ENCODE data around the gene SYT17. TPM values are rescaled to one million over a fixed set of nuclear protein-coding genes. Genes with fewer than 3 reads are reported as not detected.

Gene SYT17
- polyA plus RNA-seq (ENCODE audit: low read depth in 6 of 6): 10 to 100 TPM; 23.6 to 51.9 (median 33.1) TPM

GRCh38 chr16:19167710-19168370, at the start of gene SYT17:
TSS of gene SYT17 (plus strand) at chr16:19168240. CDS start at chr16:19168647, 407 bp downstream.
- Mint-ChIP-seq H3K4me3 (peak within 1 kb of the TSS; percentile 65 to 95 (median 84)), H3K27me3 (peaks cover 6 to 17% (median 8%) of the 10 kb centered on the region in 3 donors), H3K27ac (peak within 1 kb of the TSS in 3 of 6 donors; percentile 38 to 83 (median 47)), H3K9me3 (peaks cover 3 to 9% (median 8%) of the 10 kb centered on the region in 7 donors), H3K36me3 (peaks cover 5 to 7% of the 10 kb centered on the region in 2 donors), H3K4me1 (peaks cover 0 to 33% (median 7%) of the 10 kb centered on the region in 3 donors)
- ATAC-seq (ENCODE audit: low read depth in 2 of 2) (peak; percentile 88 to 90), DNase-seq (peak; percentile 69)

GRCh38 chr16:19118938-19119431, 49.1 kb upstream of the SYT17 start:
- no peaks in the 10 kb centered on the region for H3K36me3 Mint-ChIP-seq
- no peak for ATAC-seq (ENCODE audit: low read depth in 2 of 2)
- H3K27me3 Mint-ChIP-seq: peaks cover 0 to 27% (median 14%) of the 10 kb centered on the region in 3 donors
- H3K4me3 Mint-ChIP-seq: peak overlapping the region; percentile 56 to 88 (median 80)
- H3K27ac Mint-ChIP-seq: peak overlapping the region in 5 of 6 donors; percentile 16 to 74 (median 62)
- peaks cover 14 to 19% (median 17%) of the 10 kb centered on the region in 3 donors for H3K4me1 Mint-ChIP-seq
- DNase-seq: no peak
- no peaks in the 10 kb centered on the region for H3K9me3 Mint-ChIP-seq

- Mint-ChIP-seq H3K36me3 (no peaks in the 10 kb centered on the region), H3K27ac (peak overlapping the region in 2 of 6 donors; percentile 37 to 74), H3K27me3 (peaks cover 0 to 27% (median 12%) of the 10 kb centered on the region in 3 donors), H3K4me3 (peak overlapping the region in 3 of 8 donors; percentile 16 to 83 (median 75)), H3K9me3 (no peaks in the 10 kb centered on the region), H3K4me1 (peaks cover 14 to 19% (median 17%) of the 10 kb centered on the region in 3 donors)
- DNase-seq (no peak), ATAC-seq (ENCODE audit: low read depth in 2 of 2) (no peak)
Measured at GRCh38 chr16:19119564-19119963, 48.5 kb upstream of the SYT17 start.

- H3K4me1 Mint-ChIP-seq: peaks cover 5 to 6% (median 6%) of the 10 kb centered on the region in 3 donors
- DNase-seq (no peak), ATAC-seq (ENCODE audit: low read depth in 2 of 2) (no peak)
- H3K36me3 Mint-ChIP-seq: no peaks in the 10 kb centered on the region
- H3K4me3 Mint-ChIP-seq: no peak overlapping the region
- H3K27ac Mint-ChIP-seq: peak overlapping the region in 1 of 6 donors; percentile 65
- peaks cover 0 to 3% (median 0%) of the 10 kb centered on the region in 7 donors for H3K9me3 Mint-ChIP-seq
- H3K27me3 Mint-ChIP-seq: peaks cover 0 to 11% (median 0%) of the 10 kb centered on the region in 3 donors
Measured at GRCh38 chr16:19123535-19124178, 44.4 kb upstream of the SYT17 start.

GRCh38 chr16:19126300-19126699, 41.7 kb upstream of the SYT17 start:
- H3K27me3 Mint-ChIP-seq: peaks cover 0 to 6% (median 0%) of the 10 kb centered on the region in 3 donors
- no peak for ATAC-seq (ENCODE audit: low read depth in 2 of 2)

GRCh38 chr16:19127205-19127604, 40.8 kb upstream of the SYT17 start:
- Mint-ChIP-seq H3K36me3 (no peaks in the 10 kb centered on the region), H3K9me3 (peaks cover 0 to 3% (median 0%) of the 10 kb centered on the region in 7 donors), H3K4me3 (no peak overlapping the region), H3K27me3 (peaks cover 0 to 6% (median 0%) of the 10 kb centered on the region in 3 donors), H3K4me1 (peaks cover 11 to 21% (median 12%) of the 10 kb centered on the region in 3 donors), H3K27ac (peak overlapping the region in 1 of 6 donors; percentile 51)
- ATAC-seq (ENCODE audit: low read depth in 2 of 2) (no peak), DNase-seq (no peak)

More at GRCh38 chr16:19126300-19126699, 41.7 kb upstream of the SYT17 start:
- peaks cover 0 to 3% (median 0%) of the 10 kb centered on the region in 7 donors for H3K9me3 Mint-ChIP-seq
- no peak for DNase-seq
- no peak overlapping the region for H3K4me3 Mint-ChIP-seq
- peaks cover 8 to 13% (median 9%) of the 10 kb centered on the region in 3 donors for H3K4me1 Mint-ChIP-seq
- no peaks in the 10 kb centered on the region for H3K36me3 Mint-ChIP-seq
- no peak overlapping the region for H3K27ac Mint-ChIP-seq

- Mint-ChIP-seq H3K36me3 (no peaks in the 10 kb centered on the region), H3K4me3 (no peak overlapping the region), H3K27ac (peak overlapping the region in 1 of 6 donors; percentile 51), H3K9me3 (peaks cover 0 to 3% (median 0%) of the 10 kb centered on the region in 7 donors), H3K27me3 (peaks cover 0 to 2% (median 0%) of the 10 kb centered on the region in 3 donors), H3K4me1 (peaks cover 11 to 23% (median 12%) of the 10 kb centered on the region in 3 donors)
- ATAC-seq (ENCODE audit: low read depth in 2 of 2) (no peak), DNase-seq (no peak)
Measured at GRCh38 chr16:19127674-19128131, 40.3 kb upstream of the SYT17 start.

GRCh38 chr16:19128454-19129200, 39.4 kb upstream of the SYT17 start:
- Mint-ChIP-seq H3K27ac (no peak overlapping the region), H3K27me3 (no peaks in the 10 kb centered on the region), H3K4me3 (no peak overlapping the region), H3K9me3 (peaks cover 0 to 3% (median 0%) of the 10 kb centered on the region in 7 donors), H3K36me3 (no peaks in the 10 kb centered on the region), H3K4me1 (peaks cover 11 to 31% (median 12%) of the 10 kb centered on the region in 3 donors)
- no peak for ATAC-seq (ENCODE audit: low read depth in 2 of 2)
- DNase-seq: no peak

- Mint-ChIP-seq H3K4me3 (peak overlapping the region in 3 of 8 donors; percentile 29 to 52 (median 40)), H3K27me3 (no peaks in the 10 kb centered on the region), H3K4me1 (peaks cover 11 to 31% (median 12%) of the 10 kb centered on the region in 3 donors), H3K36me3 (no peaks in the 10 kb centered on the region), H3K9me3 (no peaks in the 10 kb centered on the region), H3K27ac (peak overlapping the region in 2 of 6 donors; percentile 26 to 40)
- no peak for ATAC-seq (ENCODE audit: low read depth in 2 of 2)
- DNase-seq: no peak
Measured at GRCh38 chr16:19130385-19130784, 37.7 kb upstream of the SYT17 start.

- DNase-seq (no peak), ATAC-seq (ENCODE audit: low read depth in 2 of 2) (no peak)
- no peaks in the 10 kb centered on the region for H3K9me3 Mint-ChIP-seq
- peak overlapping the region in 4 of 8 donors; percentile 29 to 73 (median 46) for H3K4me3 Mint-ChIP-seq
- peaks cover 11 to 31% (median 12%) of the 10 kb centered on the region in 3 donors for H3K4me1 Mint-ChIP-seq
- peak overlapping the region in 2 of 6 donors; percentile 0 to 26 for H3K27ac Mint-ChIP-seq
- H3K27me3 Mint-ChIP-seq: peaks cover 0 to 2% (median 0%) of the 10 kb centered on the region in 3 donors
- H3K36me3 Mint-ChIP-seq: no peaks in the 10 kb centered on the region
Measured at GRCh38 chr16:19130852-19131824, 36.9 kb upstream of the SYT17 start.

- Mint-ChIP-seq H3K27ac (no peak overlapping the region), H3K27me3 (peaks cover 0 to 7% (median 3%) of the 10 kb centered on the region in 3 donors), H3K4me1 (peaks cover 11 to 31% (median 12%) of the 10 kb centered on the region in 3 donors), H3K36me3 (no peaks in the 10 kb centered on the region), H3K4me3 (no peak overlapping the region), H3K9me3 (no peaks in the 10 kb centered on the region)
- DNase-seq (no peak), ATAC-seq (ENCODE audit: low read depth in 2 of 2) (no peak)
Measured at GRCh38 chr16:19131825-19132218, 36.2 kb upstream of the SYT17 start.

- Mint-ChIP-seq H3K27ac (no peak overlapping the region), H3K27me3 (peaks cover 0 to 7% (median 7%) of the 10 kb centered on the region in 3 donors), H3K9me3 (no peaks in the 10 kb centered on the region), H3K4me3 (no peak overlapping the region), H3K4me1 (peaks cover 11 to 31% (median 12%) of the 10 kb centered on the region in 3 donors), H3K36me3 (no peaks in the 10 kb centered on the region)
- DNase-seq (no peak), ATAC-seq (ENCODE audit: low read depth in 2 of 2) (peak; percentile 37 to 55)
Measured at GRCh38 chr16:19132255-19132654, 35.8 kb upstream of the SYT17 start.

Data from naive B cell (primary cell).